Measurements from ENCODE around the gene RNF168. TPM values are rescaled to one million over a fixed set of nuclear protein-coding genes. Genes with fewer than 3 reads are reported as not detected.
"Not testable (repeated sequence)": the region's sequence is repeated elsewhere in the genome, so short reads cannot be mapped to it uniquely, and the experiment has no call there.

RNF168 gene
- polyA plus RNA-seq, 1 experiment = 4.1 TPM

- Histone ChIP-seq H3K4me3 (ENCODE audit: low read depth, low read length) (no peak overlapping the region), H3K27ac (ENCODE audit: low read depth, low read length) (no peak overlapping the region), H3K27me3 (ENCODE audit: control insufficient read depth, insufficient read depth, low read length) (no peaks in the 10 kb centered on the region), H3K9me3 (ENCODE audit: control insufficient read depth, insufficient read depth, low read length) (no peaks in the 10 kb centered on the region)
- CTCF ChIA-PET = no interaction called here
- DNase-seq (ENCODE audit: low read depth, low spot score) = no peak
- POLR2A ChIA-PET = no interaction called here
- TF ChIP-seq, protein P1, sequence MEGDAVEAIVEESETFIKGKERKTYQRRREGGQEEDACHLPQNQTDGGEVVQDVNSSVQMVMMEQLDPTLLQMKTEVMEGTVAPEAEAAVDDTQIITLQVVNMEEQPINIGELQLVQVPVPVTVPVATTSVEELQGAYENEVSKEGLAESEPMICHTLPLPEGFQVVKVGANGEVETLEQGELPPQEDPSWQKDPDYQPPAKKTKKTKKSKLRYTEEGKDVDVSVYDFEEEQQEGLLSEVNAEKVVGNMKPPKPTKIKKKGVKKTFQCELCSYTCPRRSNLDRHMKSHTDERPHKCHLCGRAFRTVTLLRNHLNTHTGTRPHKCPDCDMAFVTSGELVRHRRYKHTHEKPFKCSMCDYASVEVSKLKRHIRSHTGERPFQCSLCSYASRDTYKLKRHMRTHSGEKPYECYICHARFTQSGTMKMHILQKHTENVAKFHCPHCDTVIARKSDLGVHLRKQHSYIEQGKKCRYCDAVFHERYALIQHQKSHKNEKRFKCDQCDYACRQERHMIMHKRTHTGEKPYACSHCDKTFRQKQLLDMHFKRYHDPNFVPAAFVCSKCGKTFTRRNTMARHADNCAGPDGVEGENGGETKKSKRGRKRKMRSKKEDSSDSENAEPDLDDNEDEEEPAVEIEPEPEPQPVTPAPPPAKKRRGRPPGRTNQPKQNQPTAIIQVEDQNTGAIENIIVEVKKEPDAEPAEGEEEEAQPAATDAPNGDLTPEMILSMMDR (IDR thresholded peaks at IDR 0.05; ENCODE audit: low read depth, low read length) = no peak
Measured at GRCh38 chr3:196454935-196455334, 48.6 kb downstream of the RNF168 start.

GRCh38 chr3:196445391-196445790 lies 58.2 kb downstream of the RNF168 start:
- H3K27ac ChIP-seq (ENCODE audit: low read depth, low read length); H3K4me3 ChIP-seq (ENCODE audit: low read depth, low read length); CTCF ChIA-PET; POLR2A ChIA-PET; DNase-seq (ENCODE audit: low read depth, low spot score); H3K9me3 ChIP-seq (ENCODE audit: control insufficient read depth, insufficient read depth, low read length); H3K27me3 ChIP-seq (ENCODE audit: control insufficient read depth, insufficient read depth, low read length): not testable (repeated sequence)

GRCh38 chr3:196444500-196444894 lies 59.1 kb downstream of the RNF168 start:
- Histone ChIP-seq H3K4me3 (ENCODE audit: low read depth, low read length) (no peak overlapping the region), H3K27me3 (ENCODE audit: control insufficient read depth, insufficient read depth, low read length) (no peaks in the 10 kb centered on the region), H3K27ac (ENCODE audit: low read depth, low read length) (no peak overlapping the region), H3K9me3 (ENCODE audit: control insufficient read depth, insufficient read depth, low read length) (no peaks in the 10 kb centered on the region)
- POLR2A ChIA-PET = no interaction called here
- CTCF ChIA-PET = interaction anchor here (0.7 kb wide), 1 partner anchor 9 kb away, joined by 3 read pairs; no protein-coding TSS in a partner anchor
- TF ChIP-seq, protein P1 (IDR thresholded peaks at IDR 0.05; ENCODE audit: low read depth, low read length) = no peak
- no peak for DNase-seq (ENCODE audit: low read depth, low spot score)

DNA sequence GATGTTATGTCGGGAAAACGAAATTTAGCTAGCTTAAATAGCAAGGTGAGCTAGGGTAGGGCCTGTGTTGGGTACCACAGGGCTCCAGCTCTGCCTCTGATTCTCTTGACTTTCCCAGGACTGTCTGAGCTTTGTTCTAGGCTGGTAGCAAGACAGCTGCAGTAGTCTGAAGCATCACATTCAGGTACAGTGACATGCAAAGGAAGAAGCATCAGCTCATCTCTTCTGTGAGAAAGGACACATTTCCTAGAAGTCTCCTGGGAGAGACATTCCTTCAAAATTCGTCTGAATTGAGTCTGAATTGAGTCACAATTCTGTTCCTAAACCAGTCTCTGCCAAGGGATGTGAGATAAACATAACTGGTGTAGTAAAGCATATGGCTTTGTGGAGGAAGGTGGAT lies 62.9 kb downstream of the RNF168 start:
- DNase-seq (ENCODE audit: low read depth, low spot score) = no peak

GRCh38 chr3:196440041-196440537 lies 63.5 kb downstream of the RNF168 start:
- peak; percentile 39 for DNase-seq (ENCODE audit: low read depth, low spot score)
- TF ChIP-seq, protein P1 (IDR thresholded peaks at IDR 0.05; ENCODE audit: low read depth, low read length) = no peak
- CTCF ChIA-PET = no interaction called here
- Histone ChIP-seq H3K9me3 (ENCODE audit: control insufficient read depth, insufficient read depth, low read length) (no peaks in the 10 kb centered on the region), H3K4me3 (ENCODE audit: low read depth, low read length) (no peak overlapping the region), H3K27ac (ENCODE audit: low read depth, low read length) (peak overlapping the region; percentile 77), H3K27me3 (ENCODE audit: control insufficient read depth, insufficient read depth, low read length) (no peaks in the 10 kb centered on the region)
- POLR2A ChIA-PET = no interaction called here

More for the DNA sequence above, 62.9 kb downstream of the RNF168 start:
- Histone ChIP-seq H3K27me3 (ENCODE audit: control insufficient read depth, insufficient read depth, low read length) (no peaks in the 10 kb centered on the region), H3K9me3 (ENCODE audit: control insufficient read depth, insufficient read depth, low read length) (no peaks in the 10 kb centered on the region), H3K4me3 (ENCODE audit: low read depth, low read length) (no peak overlapping the region), H3K27ac (ENCODE audit: low read depth, low read length) (no peak overlapping the region)
- POLR2A ChIA-PET = interaction anchor here (0.8 kb wide), 1 partner anchor 88 kb away, joined by 3 read pairs; no protein-coding TSS in a partner anchor
- TF ChIP-seq, protein P1 (IDR thresholded peaks at IDR 0.05; ENCODE audit: low read depth, low read length) = no peak
- CTCF ChIA-PET = no interaction called here

Data from AG04450 (cell line).